ENCODE data around the gene UBXN4. TPM values are rescaled to one million over a fixed set of nuclear protein-coding genes. Genes with fewer than 3 reads are reported as not detected.

The UBXN4 gene
- total RNA-seq, 1 experiment from 2014 or later: 43.2 TPM

- in situ Hi-C loops (cut with HindIII; ENCODE audit: low pct_unique_long_range_greater_than_20kb, low sequenced_read_pairs): no loop called here
- no peak for DNase-seq (ENCODE audit: low read depth, low spot score)
These were observed 84.0 kb downstream of the UBXN4 start for GRCh38 chr2:135825550-135826176.

GRCh38 chr2:135826544-135826943, 84.9 kb downstream of the UBXN4 start:
- in situ Hi-C loops (cut with HindIII; ENCODE audit: low pct_unique_long_range_greater_than_20kb, low sequenced_read_pairs): no loop called here
- DNase-seq (ENCODE audit: low read depth, low spot score): no peak

- in situ Hi-C loops (cut with HindIII; ENCODE audit: low pct_unique_long_range_greater_than_20kb, low sequenced_read_pairs): no loop called here
- DNase-seq (ENCODE audit: low read depth, low spot score): no peak
These were observed 87.9 kb downstream of the UBXN4 start for GRCh38 chr2:135829378-135830135.

GRCh38 chr2:135831180-135831812, 89.6 kb downstream of the UBXN4 start:
- in situ Hi-C loops (cut with HindIII; ENCODE audit: low pct_unique_long_range_greater_than_20kb, low sequenced_read_pairs): no loop called here
- no peak for DNase-seq (ENCODE audit: low read depth, low spot score)

GRCh38 chr2:135832891-135833290, 91.2 kb downstream of the UBXN4 start:
- in situ Hi-C loops (cut with HindIII; ENCODE audit: low pct_unique_long_range_greater_than_20kb, low sequenced_read_pairs): no loop called here
- DNase-seq (ENCODE audit: low read depth, low spot score): no peak

Small RNAs within 50 kb of the gene (small RNA-seq; reads per million reads assigned to genes)
- 0 reads per million in 2 experiments for gene RF00019

Other genes starting within 250 kb of the UBXN4 start
- gene ZRANB3, start 210.6 kb upstream of the UBXN4 start, total RNA-seq (2014; rRNA removed; shearing (Covaris generic)): 6.9 and 9.7 TPM in 2 replicates
- 5.5 and 7.5 TPM in 2 replicates for gene R3HDM1, start 210.4 kb upstream of the UBXN4 start, total RNA-seq (2014; rRNA removed; shearing (Covaris generic))
- not detected in 2 replicates for gene LCT, start 95.3 kb downstream of the UBXN4 start, total RNA-seq (2014; rRNA removed; shearing (Covaris generic))
- 18.1 and 20.5 TPM in 2 replicates for gene MCM6, start 134.6 kb downstream of the UBXN4 start, total RNA-seq (2014; rRNA removed; shearing (Covaris generic))
- gene DARS1, start 243.8 kb downstream of the UBXN4 start, total RNA-seq (2014; rRNA removed; shearing (Covaris generic)): 127 and 145 TPM in 2 replicates

Data from SK-MEL-5 (cell line).